Ishikawa (cell line): Measurements from ENCODE around the gene CLCA2.

Experiments used
- CEBPB ChIP-seq: IDR thresholded peaks from 2 replicates; pipeline ENCODE4 v1.6.1; 2012
- CREB1 ChIP-seq: IDR thresholded peaks from 2 replicates; pipeline ENCODE4 v1.6.1; 2012; ENCODE audit warnings: low read depth
- EGR1 ChIP-seq: IDR thresholded peaks from 2 replicates; pipeline ENCODE4 v1.6.1; 2012
- NFIC ChIP-seq: IDR thresholded peaks from 2 replicates; pipeline ENCODE4 v1.6.1; 2012
- TCF12 ChIP-seq: IDR thresholded peaks from 2 replicates; pipeline ENCODE4 v1.6.1; 2012; ENCODE audit warnings: low read depth
- TEAD4 ChIP-seq: IDR thresholded peaks from 2 replicates; pipeline ENCODE4 v1.6.1; 2012
- YY1 ChIP-seq: IDR thresholded peaks from 2 replicates; pipeline ENCODE4 v1.6.1; 2012; ENCODE audit warnings: low read depth
- TF ChIP-seq, protein P1 (sequence below): IDR thresholded peaks from 2 replicates; pipeline ENCODE4 v1.6.1; 2012; ENCODE audit warnings: low read depth, mild to moderate bottlenecking

DNA sequence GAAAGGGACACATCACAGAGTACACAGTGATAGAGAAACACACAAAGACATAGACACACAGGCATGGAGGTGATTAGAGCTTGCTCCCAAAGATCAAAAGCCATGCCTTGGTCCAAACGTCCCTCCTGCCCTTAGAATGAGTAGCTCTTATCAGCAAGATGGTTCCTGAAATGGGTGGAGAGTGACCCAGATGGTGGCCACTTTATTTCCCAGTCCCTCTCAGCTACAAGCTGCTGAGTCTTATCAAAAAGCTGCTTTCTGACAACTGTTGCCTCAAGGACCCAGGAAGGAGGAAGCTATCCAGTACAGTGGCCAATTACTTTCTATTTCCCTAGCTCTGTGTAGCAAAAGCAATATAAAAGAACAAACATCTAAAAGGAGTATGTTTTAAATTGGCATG, 37.0 kb downstream of the CLCA2 start:
- no peak for TF ChIP-seq EGR1
- TF ChIP-seq, protein P1, sequence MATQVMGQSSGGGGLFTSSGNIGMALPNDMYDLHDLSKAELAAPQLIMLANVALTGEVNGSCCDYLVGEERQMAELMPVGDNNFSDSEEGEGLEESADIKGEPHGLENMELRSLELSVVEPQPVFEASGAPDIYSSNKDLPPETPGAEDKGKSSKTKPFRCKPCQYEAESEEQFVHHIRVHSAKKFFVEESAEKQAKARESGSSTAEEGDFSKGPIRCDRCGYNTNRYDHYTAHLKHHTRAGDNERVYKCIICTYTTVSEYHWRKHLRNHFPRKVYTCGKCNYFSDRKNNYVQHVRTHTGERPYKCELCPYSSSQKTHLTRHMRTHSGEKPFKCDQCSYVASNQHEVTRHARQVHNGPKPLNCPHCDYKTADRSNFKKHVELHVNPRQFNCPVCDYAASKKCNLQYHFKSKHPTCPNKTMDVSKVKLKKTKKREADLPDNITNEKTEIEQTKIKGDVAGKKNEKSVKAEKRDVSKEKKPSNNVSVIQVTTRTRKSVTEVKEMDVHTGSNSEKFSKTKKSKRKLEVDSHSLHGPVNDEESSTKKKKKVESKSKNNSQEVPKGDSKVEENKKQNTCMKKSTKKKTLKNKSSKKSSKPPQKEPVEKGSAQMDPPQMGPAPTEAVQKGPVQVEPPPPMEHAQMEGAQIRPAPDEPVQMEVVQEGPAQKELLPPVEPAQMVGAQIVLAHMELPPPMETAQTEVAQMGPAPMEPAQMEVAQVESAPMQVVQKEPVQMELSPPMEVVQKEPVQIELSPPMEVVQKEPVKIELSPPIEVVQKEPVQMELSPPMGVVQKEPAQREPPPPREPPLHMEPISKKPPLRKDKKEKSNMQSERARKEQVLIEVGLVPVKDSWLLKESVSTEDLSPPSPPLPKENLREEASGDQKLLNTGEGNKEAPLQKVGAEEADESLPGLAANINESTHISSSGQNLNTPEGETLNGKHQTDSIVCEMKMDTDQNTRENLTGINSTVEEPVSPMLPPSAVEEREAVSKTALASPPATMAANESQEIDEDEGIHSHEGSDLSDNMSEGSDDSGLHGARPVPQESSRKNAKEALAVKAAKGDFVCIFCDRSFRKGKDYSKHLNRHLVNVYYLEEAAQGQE, result no peak
- TF ChIP-seq NFIC, result no peak
- TF ChIP-seq YY1, result no peak
- TF ChIP-seq TEAD4, result no peak
- no peak for TF ChIP-seq CREB1
- TF ChIP-seq TCF12, result no peak
- TF ChIP-seq CEBPB, result no peak
